Fibroblast of peridontal ligament (primary cell): ENCODE results near the gene DGKG.

Experiments used
- DNase-seq: peaks from one replicate; pipeline ENCODE4 v3.0.0-alpha.2; 2010; ENCODE audit errors: extremely low read depth

DGKG gene

GRCh38 chr3:186173224-186173815, 188.7 kb downstream of the DGKG start:
- no peak for DNase-seq

- no peak for DNase-seq
Measured at GRCh38 chr3:186172353-186172752, 189.7 kb downstream of the DGKG start.

GRCh38 chr3:186171521-186171920, 190.5 kb downstream of the DGKG start:
- DNase-seq = no peak

- no peak for DNase-seq
Measured at GRCh38 chr3:186170516-186170915, 191.5 kb downstream of the DGKG start.

DNA sequence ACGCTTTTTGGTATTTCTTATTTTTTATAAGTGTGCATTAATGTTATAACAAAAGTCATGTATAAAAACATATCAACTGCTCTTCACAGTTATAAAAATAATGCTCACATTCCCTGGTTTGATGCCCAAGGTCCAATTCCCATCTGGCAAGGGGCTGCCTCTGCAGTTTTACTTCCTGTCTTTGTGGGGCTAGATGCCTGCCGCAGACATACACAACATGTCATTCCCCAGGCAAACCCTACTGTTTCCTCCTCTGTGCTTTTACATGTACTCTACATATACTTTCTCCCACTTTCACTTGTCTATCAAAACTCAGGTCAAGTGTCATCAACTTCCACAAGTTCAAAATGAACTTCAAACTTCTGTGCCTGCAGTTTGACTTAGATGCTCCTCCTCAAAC, 192.7 kb downstream of the DGKG start:
- no peak for DNase-seq

DNA sequence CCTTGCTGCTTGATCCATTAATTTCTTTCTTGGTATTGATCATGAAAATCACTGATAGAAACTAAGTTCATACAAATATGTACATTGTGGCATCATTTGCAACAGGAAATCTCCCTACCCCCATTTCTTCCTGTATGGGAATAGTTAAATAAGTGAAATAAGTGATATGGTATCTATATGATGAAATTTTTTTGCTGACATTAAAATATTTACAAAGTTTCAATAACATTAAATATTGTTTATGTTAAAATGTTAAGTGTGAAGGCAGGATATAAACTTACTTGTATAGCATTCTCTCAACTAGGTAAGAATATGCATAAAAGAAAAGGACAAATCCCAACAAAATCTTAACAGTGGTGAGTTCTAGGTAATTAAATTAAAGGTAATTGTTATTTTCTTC, 193.1 kb downstream of the DGKG start:
- no peak for DNase-seq

DNA sequence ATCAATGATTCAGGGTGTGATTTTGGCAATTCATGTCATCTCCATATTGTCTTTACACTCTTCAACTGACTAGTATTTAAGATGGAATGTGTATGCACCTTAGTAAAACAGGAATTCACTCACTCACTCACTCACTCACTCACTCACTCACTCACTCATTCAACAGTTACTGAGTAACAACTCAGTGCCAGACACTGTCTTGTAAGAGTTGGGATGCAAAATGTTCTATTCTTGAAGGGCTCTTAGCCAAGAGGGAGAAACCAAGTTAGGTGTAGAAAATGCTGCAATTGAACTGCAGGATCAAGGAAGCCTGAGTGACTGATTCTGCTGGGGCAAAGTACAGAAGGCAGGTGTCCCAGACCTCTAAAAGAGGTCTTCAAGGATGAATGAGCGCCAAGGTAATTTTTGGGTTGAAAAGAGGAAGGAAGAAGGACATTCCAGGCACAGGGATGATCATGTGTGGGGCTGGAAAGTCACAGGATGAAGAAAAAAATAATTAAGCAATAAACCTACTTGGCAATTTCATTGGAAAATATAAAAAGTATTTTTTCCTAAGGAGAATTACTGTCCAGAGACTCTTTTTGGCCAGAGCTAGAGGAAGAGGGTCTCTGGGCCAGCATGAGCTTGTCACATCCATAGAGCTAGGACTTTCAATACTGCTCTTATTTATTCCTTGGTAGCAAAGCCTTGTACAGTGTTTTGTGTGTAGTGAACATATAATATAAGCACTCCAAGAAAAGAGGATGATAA, 194.2 kb downstream of the DGKG start:
- no peak for DNase-seq

- DNase-seq = no peak
Measured at GRCh38 chr3:186166491-186167288, 195.3 kb downstream of the DGKG start.

- no peak for DNase-seq
Measured at GRCh38 chr3:186166036-186166435, 196.0 kb downstream of the DGKG start.

- DNase-seq = no peak
Measured at GRCh38 chr3:186165331-186165730, 196.7 kb downstream of the DGKG start.

GRCh38 chr3:186164696-186165095, 197.3 kb downstream of the DGKG start:
- DNase-seq = no peak

- DNase-seq = no peak
Measured at GRCh38 chr3:186162221-186162620, 199.8 kb downstream of the DGKG start.

DNA sequence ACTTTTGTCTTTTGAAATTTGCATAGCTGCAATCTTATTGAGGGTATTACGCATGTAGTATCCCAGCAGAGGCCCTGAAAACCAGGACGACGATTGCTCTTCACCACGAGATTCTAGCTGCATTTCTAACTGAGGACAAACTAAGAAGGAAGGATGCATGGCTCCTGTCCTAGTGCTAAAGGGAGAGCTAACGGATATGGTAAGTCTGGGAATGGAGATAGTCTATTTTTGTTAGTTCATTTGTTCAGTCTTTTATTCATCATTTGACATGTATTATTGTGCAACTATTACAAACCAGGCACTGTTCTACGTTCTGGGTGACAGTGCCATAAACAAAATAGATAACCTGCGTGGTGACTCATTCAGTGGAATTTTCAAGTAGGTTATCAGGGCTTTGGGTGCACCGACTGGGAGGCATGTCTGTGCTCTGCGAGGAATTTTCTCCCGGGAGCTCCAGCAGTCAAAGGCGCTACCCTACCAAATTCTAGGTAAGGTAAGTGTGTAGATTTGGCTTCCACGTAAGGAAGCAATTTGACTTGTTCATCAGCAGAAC, 201.3 kb downstream of the DGKG start:
- no peak for DNase-seq

GRCh38 chr3:186154641-186155040, 207.4 kb downstream of the DGKG start:
- no peak for DNase-seq

DNA sequence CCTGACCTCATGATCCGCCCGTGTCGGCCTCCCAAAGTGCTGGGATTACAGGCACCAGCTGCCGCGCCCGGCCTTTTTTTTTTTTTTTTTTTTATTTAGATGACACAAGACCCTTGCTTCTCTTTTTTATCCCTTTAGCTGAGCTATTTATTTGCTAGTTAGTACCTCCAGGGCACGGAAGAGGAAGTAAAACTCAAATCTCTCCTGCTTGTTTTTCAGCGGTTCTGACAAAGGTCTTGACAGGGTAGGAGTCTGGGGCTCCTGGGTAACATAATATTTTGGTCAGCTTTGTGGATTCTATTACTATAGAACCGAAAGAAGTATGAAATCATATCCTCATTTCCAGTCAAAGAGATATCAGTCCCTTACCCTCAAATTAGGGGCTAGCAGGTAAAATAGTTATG, 209.1 kb downstream of the DGKG start:
- no peak for DNase-seq

- no peak for DNase-seq
Measured at GRCh38 chr3:186152361-186152798, 209.7 kb downstream of the DGKG start.

DNA sequence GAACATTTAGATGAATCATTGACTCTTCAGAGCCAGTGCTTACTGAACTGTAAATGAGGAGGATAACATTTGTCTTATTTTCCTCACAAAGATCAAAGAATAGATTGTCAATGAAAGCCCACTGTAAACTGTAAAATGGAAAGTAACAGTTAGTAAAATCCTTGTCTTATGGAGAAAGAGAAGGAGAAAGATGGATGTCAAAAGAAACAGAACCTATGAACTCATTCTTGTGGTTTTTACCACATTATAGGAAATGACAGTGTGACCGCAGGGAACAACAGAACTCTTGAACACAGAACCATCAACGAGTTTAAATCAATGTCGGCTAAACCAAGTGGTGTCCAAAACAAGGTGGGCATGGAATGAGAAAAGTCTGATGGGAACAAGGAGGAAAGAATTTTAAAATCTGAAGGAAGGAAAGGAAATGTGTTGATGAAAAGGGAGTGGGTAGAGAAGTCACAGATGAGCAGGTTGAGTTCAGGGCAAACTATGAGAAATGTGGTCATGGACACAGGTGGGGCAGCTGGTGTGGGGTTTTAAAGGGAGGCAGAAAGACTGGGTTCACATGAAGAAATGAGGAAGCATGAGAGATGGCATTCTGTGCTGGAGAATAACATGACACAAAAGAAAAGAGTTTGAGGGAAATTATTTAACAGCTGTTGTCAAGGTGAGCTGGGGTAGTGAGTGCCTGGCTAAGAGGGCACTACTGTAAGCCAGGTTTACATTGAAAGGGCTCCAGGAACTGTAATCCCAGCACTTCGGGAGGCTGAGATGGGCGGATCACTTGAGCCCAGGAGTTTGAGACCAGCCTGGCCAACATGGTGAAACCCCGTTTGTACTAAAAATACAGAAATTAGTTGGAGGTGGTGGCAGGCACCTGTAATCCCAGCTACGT, 210.7 kb downstream of the DGKG start:
- no peak for DNase-seq

DNA sequence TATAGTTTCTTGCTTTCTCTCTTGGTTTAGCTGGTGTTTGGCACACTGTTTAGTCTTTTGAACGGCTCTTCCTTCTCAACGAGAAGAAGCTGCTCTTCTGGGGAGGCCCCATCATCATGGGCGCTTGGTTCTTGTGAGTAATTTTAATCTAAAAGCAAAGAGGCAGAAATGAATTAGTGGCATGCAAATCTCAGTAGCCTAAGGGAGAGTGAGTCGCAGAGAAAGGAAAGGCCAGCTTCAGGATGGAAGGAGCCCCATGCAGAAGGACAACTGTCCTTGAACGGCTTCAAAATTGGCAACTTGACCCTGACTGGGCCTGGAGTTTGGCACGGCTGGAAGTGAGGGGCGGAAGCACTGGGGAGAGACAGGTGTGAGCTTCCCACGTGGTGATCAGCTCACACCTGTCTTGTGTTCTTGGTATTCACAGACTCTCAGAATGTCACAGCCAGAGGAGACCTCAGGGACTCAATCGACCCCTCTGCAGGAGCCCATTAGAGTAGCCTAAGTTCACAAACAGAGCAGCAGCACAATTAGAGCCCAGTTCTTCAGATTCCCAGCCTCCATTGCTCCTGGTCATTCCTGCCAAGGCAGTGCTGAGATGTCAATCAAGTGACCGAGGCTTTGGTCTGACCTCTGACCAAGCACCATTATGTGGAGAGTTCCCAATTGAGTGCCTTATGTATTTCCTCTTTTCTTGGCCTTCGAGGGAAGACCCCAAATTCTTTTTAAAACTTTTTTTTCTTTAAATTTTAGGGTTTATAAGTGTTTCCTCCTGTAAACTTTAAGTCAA, 211.8 kb downstream of the DGKG start:
- DNase-seq = no peak

- DNase-seq = no peak
Measured at GRCh38 chr3:186149319-186149960, 212.6 kb downstream of the DGKG start.

DNA sequence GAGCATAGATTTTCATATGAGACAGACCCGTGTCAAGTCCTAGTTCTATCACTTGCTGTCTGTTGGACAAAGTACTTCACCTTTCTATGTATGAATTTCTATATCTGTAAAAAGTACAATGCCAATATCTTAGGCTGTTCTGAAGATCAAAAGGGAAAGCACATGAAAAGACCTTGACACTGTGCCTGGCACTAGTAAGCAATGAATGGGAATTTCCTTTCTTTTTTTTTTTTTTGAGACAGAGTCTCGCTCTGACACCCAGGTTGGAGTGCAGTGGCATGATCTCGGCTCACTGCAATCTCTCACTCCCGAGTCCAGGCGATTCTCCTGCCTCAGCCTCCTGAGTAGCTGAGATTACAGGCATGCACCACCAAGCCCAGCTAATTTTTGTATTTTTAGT, 217.8 kb downstream of the DGKG start:
- DNase-seq = no peak
